ENCODE measurements around the gene PADI2.

PADI2 gene

GRCh38 chr1:17155257-17155920, 36.1 kb upstream of the PADI2 start:
- TF ChIP-seq CTCF (IDR thresholded peaks at IDR 0.05; ENCODE audit: insufficient read depth, low read depth, low read length, missing control alignments): no peak
- no peak overlapping the region for H3K4me3 ChIP-seq (ENCODE audit: low read length)
- DNase-seq (ENCODE audit: low read depth): no peak

GRCh38 chr1:17149771-17150170, 30.5 kb upstream of the PADI2 start:
- no peak overlapping the region for H3K4me3 ChIP-seq (ENCODE audit: low read length)
- TF ChIP-seq CTCF (IDR thresholded peaks at IDR 0.05; ENCODE audit: insufficient read depth, low read depth, low read length, missing control alignments): no peak
- DNase-seq (ENCODE audit: low read depth): no peak

GRCh38 chr1:17148950-17149608, 29.8 kb upstream of the PADI2 start:
- H3K4me3 ChIP-seq (ENCODE audit: low read length): no peak overlapping the region
- no peak for TF ChIP-seq CTCF (IDR thresholded peaks at IDR 0.05; ENCODE audit: insufficient read depth, low read depth, low read length, missing control alignments)
- no peak for DNase-seq (ENCODE audit: low read depth)

- no peak overlapping the region for H3K4me3 ChIP-seq (ENCODE audit: low read length)
- no peak for DNase-seq (ENCODE audit: low read depth)
- no peak for TF ChIP-seq CTCF (IDR thresholded peaks at IDR 0.05; ENCODE audit: insufficient read depth, low read depth, low read length, missing control alignments)
These were observed 26.4 kb upstream of the PADI2 start for GRCh38 chr1:17145648-17146047.

GRCh38 chr1:17143760-17144159, 24.5 kb upstream of the PADI2 start:
- TF ChIP-seq CTCF (IDR thresholded peaks at IDR 0.05; ENCODE audit: insufficient read depth, low read depth, low read length, missing control alignments): no peak
- no peak overlapping the region for H3K4me3 ChIP-seq (ENCODE audit: low read length)
- DNase-seq (ENCODE audit: low read depth): no peak

GRCh38 chr1:17141441-17142197, 22.4 kb upstream of the PADI2 start:
- DNase-seq (ENCODE audit: low read depth): no peak
- TF ChIP-seq CTCF (IDR thresholded peaks at IDR 0.05; ENCODE audit: insufficient read depth, low read depth, low read length, missing control alignments): no peak
- no peak overlapping the region for H3K4me3 ChIP-seq (ENCODE audit: low read length)
